Measurements from ENCODE around the gene ZACN.
A peak's percentile ranks its signal among the peaks of the same experiment; 100 is the strongest.

Gene ZACN

GRCh38 chr17:76120658-76121008 lies 41.7 kb downstream of the ZACN start:
- no peak for TF ChIP-seq CTCF (IDR thresholded peaks at IDR 0.05; ENCODE audit: low read depth, low read length)

DNA sequence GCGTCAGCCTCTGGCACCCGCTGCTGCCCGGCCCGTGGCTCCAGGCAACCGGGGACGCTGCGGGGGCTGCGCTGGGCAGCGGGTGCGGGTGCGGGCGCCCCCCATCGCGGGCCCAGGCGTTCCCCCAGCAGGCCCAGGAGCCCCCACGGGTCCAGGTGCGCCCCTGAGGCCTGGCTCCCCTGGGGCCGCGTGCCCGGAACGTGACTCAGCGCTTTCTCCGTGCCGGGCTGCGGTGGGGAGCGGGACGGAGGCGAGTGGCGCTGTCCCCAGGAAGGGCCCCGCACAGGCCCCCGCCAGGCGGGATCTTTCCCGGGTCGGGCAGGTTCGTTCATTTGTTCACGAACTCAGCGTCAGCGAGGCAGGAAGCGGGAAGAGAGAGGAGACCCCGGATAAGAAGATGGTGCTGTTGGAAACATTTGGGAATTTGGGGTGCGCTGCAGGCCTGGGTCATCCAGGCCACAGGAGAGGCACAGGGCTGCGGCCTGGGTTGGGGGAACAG lies 43.0 kb downstream of the ZACN start:
- DNase-seq (ENCODE audit: low read depth in 2 of 2), result peak; percentile 22 to 23
- H3K4me3 ChIP-seq (replicated peaks in 1 of 2; ENCODE audit: low read depth in 2 of 2, low read length in 2 of 2), result peak overlapping the region in 1 of 2 donors; percentile 15
- TF ChIP-seq CTCF (IDR thresholded peaks at IDR 0.05; ENCODE audit: low read depth, low read length), result no peak

More at GRCh38 chr17:76120658-76121008, 41.7 kb downstream of the ZACN start:
- DNase-seq (ENCODE audit: low read depth in 2 of 2), result no peak
- H3K4me3 ChIP-seq (replicated peaks in 1 of 2; ENCODE audit: low read depth in 2 of 2, low read length in 2 of 2), result no peak overlapping the region

DNA sequence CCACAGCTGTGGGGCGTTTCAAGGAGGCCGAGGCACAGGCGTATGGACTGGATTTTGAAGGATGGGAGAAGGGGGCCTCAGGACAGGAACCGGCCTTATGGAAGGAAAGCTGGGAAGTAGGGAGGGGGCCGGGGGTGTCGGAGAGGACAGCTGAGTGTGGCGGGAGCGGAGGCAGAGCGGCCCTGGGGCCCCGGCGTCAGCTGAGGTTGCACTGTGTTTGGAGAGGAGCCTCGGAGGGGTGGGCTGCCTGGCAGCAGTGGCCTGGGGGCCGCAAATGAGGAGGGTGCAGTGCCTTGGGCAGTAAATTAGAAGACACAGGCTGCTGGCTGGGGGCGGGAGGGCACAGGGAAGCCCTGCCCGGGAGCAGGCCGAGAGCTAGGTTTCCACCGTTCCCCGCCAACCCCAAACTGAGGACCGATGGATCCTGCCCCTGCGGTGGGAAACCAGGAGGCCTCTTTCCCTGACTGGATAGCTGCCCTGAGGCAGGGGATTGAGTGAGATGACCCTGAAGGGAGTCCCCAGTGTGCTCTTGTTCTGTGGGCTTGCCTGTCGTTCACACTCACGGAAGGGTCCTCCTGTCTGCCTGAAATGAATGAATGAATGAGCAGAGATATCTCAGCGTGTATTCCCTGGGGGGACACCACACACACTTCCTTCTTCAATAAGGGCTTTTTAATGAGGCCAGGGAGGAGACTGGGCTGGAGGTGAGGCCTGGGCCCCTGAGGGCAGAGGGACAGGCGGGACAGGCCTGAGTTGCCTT lies 43.6 kb downstream of the ZACN start:
- H3K4me3 ChIP-seq (replicated peaks in 1 of 2; ENCODE audit: low read depth in 2 of 2, low read length in 2 of 2), result no peak overlapping the region
- TF ChIP-seq CTCF (IDR thresholded peaks at IDR 0.05; ENCODE audit: low read depth, low read length), result no peak
- DNase-seq (ENCODE audit: low read depth in 2 of 2), result no peak

DNA sequence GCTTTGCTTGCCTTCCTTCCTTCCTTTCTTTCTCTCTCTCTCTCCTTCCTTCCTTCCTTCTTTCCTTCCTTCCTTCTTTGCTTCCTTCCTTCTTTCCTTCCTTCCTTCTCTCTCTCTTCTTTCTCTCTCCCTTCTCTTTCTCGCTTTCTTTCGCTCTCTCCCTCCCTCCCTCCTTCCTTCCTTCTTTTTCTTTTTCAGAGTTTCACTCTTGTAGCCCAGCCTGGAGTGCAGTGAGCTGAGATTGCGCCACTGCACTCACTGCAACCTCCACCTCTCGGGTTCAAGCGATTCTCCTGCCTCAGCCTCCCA lies 44.2 kb downstream of the ZACN start:
- no peak for TF ChIP-seq CTCF (IDR thresholded peaks at IDR 0.05; ENCODE audit: low read depth, low read length)
- DNase-seq (ENCODE audit: low read depth in 2 of 2), result no peak
- no peak overlapping the region for H3K4me3 ChIP-seq (replicated peaks in 1 of 2; ENCODE audit: low read depth in 2 of 2, low read length in 2 of 2)

- H3K4me3 ChIP-seq (replicated peaks in 1 of 2; ENCODE audit: low read depth in 2 of 2, low read length in 2 of 2), result no peak overlapping the region
- no peak for TF ChIP-seq CTCF (IDR thresholded peaks at IDR 0.05; ENCODE audit: low read depth, low read length)
- no peak for DNase-seq (ENCODE audit: low read depth in 2 of 2)
Measured at GRCh38 chr17:76123749-76124581, 45.0 kb downstream of the ZACN start.

DNA sequence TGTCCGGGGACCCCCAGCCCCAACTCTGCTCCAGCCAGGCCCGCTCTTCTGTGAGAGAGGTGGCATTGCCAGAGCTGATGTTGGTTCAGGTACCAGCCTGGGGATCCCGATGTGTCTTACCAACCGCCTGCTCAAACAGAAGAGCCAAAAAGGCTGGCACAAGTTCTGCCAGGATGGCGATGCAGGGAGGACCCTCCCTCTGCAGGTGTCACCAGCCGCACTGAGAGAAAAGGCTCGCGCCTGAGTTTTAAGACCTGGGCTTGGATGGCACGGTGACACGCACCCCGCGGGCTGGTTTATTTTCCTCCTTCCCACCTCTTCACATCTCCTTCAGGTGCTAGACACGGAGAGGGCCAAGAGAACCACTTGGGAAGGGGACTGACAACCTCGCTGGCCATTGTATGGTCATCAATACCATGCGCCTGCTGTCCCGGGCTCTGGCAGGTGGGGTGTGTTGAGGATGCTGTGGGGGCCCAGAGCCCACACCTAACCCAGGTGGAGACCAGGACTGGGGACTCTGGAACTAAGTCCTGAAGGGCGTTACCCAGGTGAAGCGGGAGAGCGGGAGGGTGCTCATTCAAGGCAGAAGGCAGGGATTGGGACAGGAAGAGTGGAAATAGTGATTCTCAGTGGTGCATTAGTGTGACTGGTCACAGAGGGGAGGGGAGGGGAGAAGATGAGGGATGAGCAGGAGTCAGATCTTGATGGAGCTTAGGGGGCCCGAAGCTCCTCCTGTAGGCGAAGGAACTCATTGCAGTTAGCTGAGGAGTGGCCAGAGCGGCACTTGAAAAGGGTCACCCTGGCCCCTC lies 45.8 kb downstream of the ZACN start:
- H3K4me3 ChIP-seq (replicated peaks in 1 of 2; ENCODE audit: low read depth in 2 of 2, low read length in 2 of 2), result no peak overlapping the region
- peak; percentile 33 for TF ChIP-seq CTCF (IDR thresholded peaks at IDR 0.05; ENCODE audit: low read depth, low read length)
- peak in 1 of 2 donors; percentile 16 for DNase-seq (ENCODE audit: low read depth in 2 of 2)

Data from cardiac fibroblast (primary cell).